NK-92 treated with Interleukin-12 subunit alpha and Interleukin-12 subunit beta, amount 100 ng/mL, for 24 hours (cell line): ENCODE data around the gene CERS3.

Source experiments
- DNase-seq: peaks from one replicate; lab custom pipeline; 2025; lab: John Stamatoyannopoulos, UW

Gene CERS3

GRCh38 chr15:100529556-100529955 is 806 bp upstream of the CERS3 start:
- DNase-seq, result no peak

GRCh38 chr15:100526027-100526481 is 2.7 kb downstream of the CERS3 start:
- DNase-seq, result no peak

GRCh38 chr15:100525436-100525835 is 3.3 kb downstream of the CERS3 start:
- no peak for DNase-seq

GRCh38 chr15:100524326-100524725 is 4.4 kb downstream of the CERS3 start:
- no peak for DNase-seq

- DNase-seq, result no peak
Observed at GRCh38 chr15:100521907-100522306, 6.8 kb downstream of the CERS3 start.

GRCh38 chr15:100520132-100520921 is 8.4 kb downstream of the CERS3 start:
- peak; percentile 60 for DNase-seq

GRCh38 chr15:100517846-100518245 is 10.9 kb downstream of the CERS3 start:
- DNase-seq, result no peak

- DNase-seq, result no peak
Observed at GRCh38 chr15:100516643-100517512, 11.9 kb downstream of the CERS3 start.

GRCh38 chr15:100515758-100516157 is 13.0 kb downstream of the CERS3 start:
- DNase-seq, result no peak

GRCh38 chr15:100508641-100509300 is 20.0 kb downstream of the CERS3 start:
- DNase-seq, result no peak

GRCh38 chr15:100502651-100503050 is 26.1 kb downstream of the CERS3 start:
- no peak for DNase-seq

- no peak for DNase-seq
Observed at GRCh38 chr15:100501117-100501516, 27.6 kb downstream of the CERS3 start.

- no peak for DNase-seq
Observed at GRCh38 chr15:100500226-100500990, 28.3 kb downstream of the CERS3 start.

GRCh38 chr15:100495861-100496260 is 32.9 kb downstream of the CERS3 start:
- no peak for DNase-seq

GRCh38 chr15:100493213-100493612 is 35.5 kb downstream of the CERS3 start:
- no peak for DNase-seq

GRCh38 chr15:100484443-100484842 is 44.3 kb downstream of the CERS3 start:
- DNase-seq, result no peak

GRCh38 chr15:100483370-100483769 is 45.4 kb downstream of the CERS3 start:
- DNase-seq, result no peak

- DNase-seq, result no peak
Observed at GRCh38 chr15:100476805-100477204, 51.9 kb downstream of the CERS3 start.

GRCh38 chr15:100472736-100473135 is 56.0 kb downstream of the CERS3 start:
- no peak for DNase-seq

- DNase-seq, result no peak
Observed at GRCh38 chr15:100471933-100472332, 56.8 kb downstream of the CERS3 start.

GRCh38 chr15:100468285-100468684 is 60.5 kb downstream of the CERS3 start:
- no peak for DNase-seq

- DNase-seq, result no peak
Observed at GRCh38 chr15:100466073-100466472, 62.7 kb downstream of the CERS3 start.
